HCT116 (cell line): ENCODE data around the gene ASXL2. TPM values are rescaled to one million over a fixed set of nuclear protein-coding genes. Genes with fewer than 3 reads are reported as not detected.

ENCODE experiments used
- ATAC-seq: fragments of 200-7000 bp; cut with Tn5 transposase; 2 replicates; pipeline ENCODE4 v1.9.1; 2020; ENCODE audit warnings: mild to moderate bottlenecking, moderate library complexity
- BruUV-seq: library from RNA; stranded (reverse); fragments of 400-500 nt; replicated peaks from 2 replicates; lab custom pipeline; 2021; lab: Mats Ljungman, UMichigan
- CTCF ChIA-PET: fragments of 300-600 bp; sonication (Branson Sonifier 250); formaldehyde crosslinking; loops from one replicate; lab custom pipeline; 2021; ENCODE audit warnings: antibody characterized with exemption; lab: Charles Lee
- POLR2A ChIA-PET: fragments of 300-600, 350-600 bp; sonication (Branson Sonifier 250); formaldehyde crosslinking; loops from one replicate; lab custom pipeline; 2021; ENCODE audit warnings: antibody characterized with exemption; lab: Charles Lee
- RAD21 ChIA-PET, 2 experiments: fragments of 300-600 bp; sonication (Branson Sonifier 250); formaldehyde crosslinking; loops; one replicate each; lab custom pipeline; 2023; ENCODE audit warnings: low total read pairs in 2 of 2; ENCODE audit not compliant: uncharacterized antibody in 2 of 2, unreplicated experiment in 2 of 2, low non-redundant PET in 1 of 2; lab: Charles Lee
- DNase-seq: peaks from one replicate; pipeline ENCODE4 v3.0.0-alpha.2; 2010; ENCODE audit warnings: low read depth, low spot score
- H2AFZ ChIP-seq: fragments of 200-600 bp; shearing (Covaris generic), sonication (generic); 2 replicates; pipeline ENCODE4 v1.6.1; 2017; ENCODE audit warnings: low read depth, mixed run types, mixed read lengths, antibody characterized with exemption, low read length; ENCODE audit not compliant: poor library complexity, severe bottlenecking
- H3K27ac ChIP-seq: 2 replicates; pipeline ENCODE4 v1.5.1; 2012; ENCODE audit warnings: low read depth, low read length
- H3K27me3 ChIP-seq: fragments of 200-600 bp; sonication (generic); 2 replicates; pipeline ENCODE4 v1.6.1; 2016; ENCODE audit warnings: mixed run types, low read length, mixed read lengths; ENCODE audit not compliant: insufficient read depth
- H3K36me3 ChIP-seq, 2 experiments: fragments of 200-500 bp in 1 of 2; fragments of 200-600 bp in 1 of 2; sonication (Bioruptor generic) in 1 of 2; sonication (generic) in 1 of 2; 2 replicates each; pipeline versions ENCODE4 v1.5.1 to v1.6.1; 2014 to 2016; ENCODE audit warnings: low read length in 2 of 2, inconsistent platforms in 1 of 2, mixed read lengths in 1 of 2, mixed run types in 1 of 2; ENCODE audit not compliant: insufficient read depth in 2 of 2, control insufficient read depth in 1 of 2
- H3K4me1 ChIP-seq, 2 experiments: fragments of 200-600 bp in 1 of 2; sonication (generic) in 1 of 2; 2 replicates each; pipeline versions ENCODE4 v1.5.1 to v1.6.1; 2012 to 2017; ENCODE audit warnings: low read length in 2 of 2, inconsistent platforms in 1 of 2, mild to moderate bottlenecking in 1 of 2, mixed read lengths in 1 of 2, mixed run types in 1 of 2, moderate library complexity in 1 of 2; ENCODE audit not compliant: insufficient read depth in 2 of 2, control insufficient read depth in 1 of 2
- H3K4me2 ChIP-seq: fragments of 200-600 bp; sonication (generic); 2 replicates; pipeline ENCODE4 v1.6.1; 2017; ENCODE audit warnings: mixed run types, low read length, mixed read lengths
- H3K4me3 ChIP-seq, 2 experiments: fragments of 200-600 bp in 1 of 2; sonication (generic) in 1 of 2; replicated peaks in 1 of 2; 2 replicates each; pipeline ENCODE4 v1.5.1; 2011 to 2016; ENCODE audit warnings: low read length in 2 of 2, control low read depth in 1 of 2, low read depth in 1 of 2, mild to moderate bottlenecking in 1 of 2, mixed read lengths in 1 of 2, mixed run types in 1 of 2
- H3K79me2 ChIP-seq: fragments of 200-600 bp; sonication (generic); 2 replicates; pipeline ENCODE4 v1.6.1; 2017; ENCODE audit warnings: mild to moderate bottlenecking, mixed run types, low read length, moderate library complexity, mixed read lengths; ENCODE audit not compliant: insufficient read depth
- H3K9ac ChIP-seq: fragments of 200-600 bp; sonication (generic); 2 replicates; pipeline ENCODE4 v1.6.1; 2016; ENCODE audit warnings: low read length, mixed read lengths
- H3K9me2 ChIP-seq: fragments of 200-600 bp; sonication (generic), shearing (Covaris generic); 2 replicates; pipeline ENCODE4 v1.6.1; 2017; ENCODE audit warnings: mixed run types, mild to moderate bottlenecking, moderate library complexity; ENCODE audit not compliant: insufficient read depth
- H3K9me3 ChIP-seq, 2 experiments: fragments of 200-500 bp in 1 of 2; fragments of 200-600 bp in 1 of 2; sonication (Bioruptor generic) in 1 of 2; sonication (generic) in 1 of 2; 2 replicates each; pipeline ENCODE4 v1.6.1; 2014 to 2017; ENCODE audit warnings: low read length in 2 of 2, mixed read lengths in 2 of 2, inconsistent platforms in 1 of 2, low read depth in 1 of 2, mild to moderate bottlenecking in 1 of 2, mixed run types in 1 of 2, moderate library complexity in 1 of 2; ENCODE audit not compliant: control insufficient read depth in 1 of 2, insufficient read depth in 1 of 2
- H4K20me1 ChIP-seq: fragments of 200-600 bp; sonication (generic), shearing (Covaris generic); 2 replicates; pipeline ENCODE4 v1.6.1; 2017; ENCODE audit warnings: mixed run types, mild to moderate bottlenecking, moderate library complexity; ENCODE audit not compliant: insufficient read depth
- CBX3 ChIP-seq: IDR thresholded peaks from 2 replicates; pipeline ENCODE4 v1.6.1; 2012; ENCODE audit warnings: low read depth
- CEBPB ChIP-seq: IDR thresholded peaks from 2 replicates; pipeline ENCODE4 v1.6.1; 2012; ENCODE audit warnings: low read depth
- CTCF ChIP-seq, 3 experiments: fragments of 200-600 bp in 1 of 3; sonication (generic) in 1 of 3; IDR thresholded peaks in 2 of 3; conservative IDR thresholded peaks in 1 of 3; 2 replicates each; pipeline ENCODE4 v1.5.1; 2012 to 2017; ENCODE audit warnings: low read depth in 2 of 3, low read length in 2 of 3, antibody characterized with exemption in 1 of 3, borderline replicate concordance in 1 of 3, control low read depth in 1 of 3, mild to moderate bottlenecking in 1 of 3, mixed read lengths in 1 of 3, mixed run types in 1 of 3, moderate library complexity in 1 of 3; ENCODE audit not compliant: insufficient read depth in 1 of 3
- EZH2phosphoT487 ChIP-seq: fragments of 200-600 bp; IDR thresholded peaks from 2 replicates; pipeline ENCODE4 v1.6.1; 2018; ENCODE audit warnings: antibody characterized with exemption, borderline replicate concordance
- FOSL1 ChIP-seq: IDR thresholded peaks from 2 replicates; pipeline ENCODE4 v1.6.1; 2012; ENCODE audit warnings: low read depth
- MAX ChIP-seq: IDR thresholded peaks from 2 replicates; pipeline ENCODE4 v1.6.1; 2012
- POLR2A ChIP-seq: IDR thresholded peaks from 2 replicates; pipeline ENCODE4 v1.7.0; 2011; ENCODE audit warnings: borderline replicate concordance; ENCODE audit not compliant: insufficient read depth, insufficient read length; ENCODE audit errors: extremely low read depth
- POLR2AphosphoS5 ChIP-seq: IDR thresholded peaks from 2 replicates; pipeline ENCODE4 v1.6.1; 2011; ENCODE audit warnings: mild to moderate bottlenecking, low read depth, low read length, moderate library complexity
- SP1 ChIP-seq: IDR thresholded peaks from 2 replicates; pipeline ENCODE4 v1.6.1; 2012; ENCODE audit warnings: low read depth
- SRF ChIP-seq: IDR thresholded peaks from 2 replicates; pipeline ENCODE4 v1.6.1; 2012; ENCODE audit warnings: low read depth
- TCF7L2 ChIP-seq: IDR thresholded peaks from 2 replicates; pipeline ENCODE4 v1.7.0; 2011; ENCODE audit warnings: borderline replicate concordance, inconsistent platforms; ENCODE audit not compliant: insufficient read depth, insufficient read length; ENCODE audit errors: extremely low read depth
- YY1 ChIP-seq: IDR thresholded peaks from 2 replicates; pipeline ENCODE4 v1.6.1; 2011; ENCODE audit warnings: low read length, low read depth, moderate library complexity, mild to moderate bottlenecking; ENCODE audit not compliant: insufficient replicate concordance; ENCODE audit errors: extremely low read depth
- ZBTB33 ChIP-seq: IDR thresholded peaks from 2 replicates; pipeline ENCODE4 v1.6.1; 2011; ENCODE audit warnings: mild to moderate bottlenecking, low read length, moderate library complexity; ENCODE audit not compliant: insufficient replicate concordance; ENCODE audit errors: extremely low read depth
- ZFX ChIP-seq: fragments of 450-650 bp; IDR thresholded peaks from 2 replicates; pipeline ENCODE4 v1.6.1; 2017
- ZNF274 ChIP-seq: fragments of 200-500 bp; sonication (Bioruptor generic); IDR thresholded peaks from 2 replicates; pipeline ENCODE4 v1.6.1; 2014; ENCODE audit warnings: mild to moderate bottlenecking, low read depth, low read length, inconsistent platforms
- intact Hi-C: fragments of 100-400 bp; cut with micrococcal nuclease; formaldehyde crosslinking; loops from 2 replicates; pipeline ENCODE4 v1.10.0; 2022
- total RNA-seq: library from RNA; stranded (reverse); gene quantifications from one replicate; pipeline ENCODE4 v1.2.1, GENCODE V29; 2021; ENCODE audit not compliant: unreplicated experiment

The ASXL2 gene
- total RNA-seq, 1 experiment from 2014 or later = 29.2 TPM

- CTCF ChIA-PET = no interaction called here
- ATAC-seq = no peak
- Histone ChIP-seq H3K4me1 (no peaks in the 10 kb centered on the region), H2AFZ (no peak overlapping the region), H3K4me3 (no peak overlapping the region), H3K27ac (no peak overlapping the region), H3K4me2 (no peak overlapping the region), H3K79me2 (0 out of 2 replicates have a peak, but pooled peaks cover 4% of the 10 kb centered on the region), H3K9me3 (no peaks in the 10 kb centered on the region), H4K20me1 (no peaks in the 10 kb centered on the region), H3K27me3 (no peaks in the 10 kb centered on the region), H3K36me3 (peaks cover 6% of the 10 kb centered on the region in 2 experiments; a peak in 3 of 4 replicates), H3K9me2 (no peaks in the 10 kb centered on the region), H3K9ac (no peak overlapping the region)
- RAD21 ChIA-PET = no interaction called here
- TF ChIP-seq POLR2AphosphoS5 (no peak), FOSL1 (no peak), ZFX (no peak), CBX3 (no peak), MAX (no peak), CTCF (IDR thresholded peaks at IDR 0.05 in 2 of 3, conservative IDR thresholded peaks at IDR 0.05 in 1 of 3; ENCODE audit: borderline replicate concordance in 1 of 3, insufficient read depth in 1 of 3, low read depth in 2 of 3, low read length in 2 of 3) (no peak), ZBTB33 (no peak), POLR2A (no peak), SP1 (no peak), ZNF274 (no peak), EZH2phosphoT487 (no peak), TCF7L2 (no peak), YY1 (no peak), CEBPB (no peak), SRF (no peak)
- intact Hi-C loops = no loop called here
- no peak for DNase-seq
- POLR2A ChIA-PET = no interaction called here
- BruUV-seq = no TSS peak
Measured at GRCh38 chr2:25799301-25799700, 79.0 kb downstream of the ASXL2 start.
